ENCODE results near the gene KRTAP6-3.

KRTAP6-3 gene

DNA sequence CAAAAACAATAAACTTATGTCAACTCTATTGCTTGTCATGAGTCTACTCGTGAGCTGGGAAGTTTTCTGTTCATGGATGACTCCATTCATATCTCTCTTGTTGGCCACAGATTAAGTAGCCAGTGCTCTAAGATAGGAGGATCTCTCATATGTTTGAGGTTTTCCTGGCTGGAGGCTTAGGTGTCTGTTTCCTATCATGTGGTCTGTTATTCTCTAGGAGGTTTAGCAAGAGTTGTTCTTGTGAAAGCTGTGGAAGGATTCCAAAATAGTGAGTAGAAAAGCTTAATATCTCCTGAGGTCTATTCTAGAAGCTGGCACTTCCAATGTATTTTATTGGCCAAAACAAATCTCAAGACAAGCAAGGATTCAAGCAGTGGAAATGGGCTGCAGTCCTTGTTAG, 37.0 kb downstream of the KRTAP6-3 start:
- no peaks in the 10 kb centered on the region for H3K9me3 ChIP-seq (ENCODE audit: low read depth, low read length)
- no peaks in the 10 kb centered on the region for H3K36me3 ChIP-seq (ENCODE audit: insufficient read depth, low read length)
- no peak overlapping the region for H3K9ac ChIP-seq (ENCODE audit: insufficient read length)
- no peak overlapping the region for H3K4me3 ChIP-seq
- TF ChIP-seq EZH2 (IDR thresholded peaks at IDR 0.05) (no peak), FOXP2 (optimal IDR thresholded peaks at IDR 0.05; ENCODE audit: control extremely low read depth, extremely low read length, insufficient read depth) (no peak), POLR2AphosphoS5 (IDR thresholded peaks at IDR 0.05; ENCODE audit: borderline replicate concordance, low read depth, low read length) (no peak)
- DNase-seq (ENCODE audit: low read depth, low spot score): no peak
- no peak overlapping the region for H3K27ac ChIP-seq

DNA sequence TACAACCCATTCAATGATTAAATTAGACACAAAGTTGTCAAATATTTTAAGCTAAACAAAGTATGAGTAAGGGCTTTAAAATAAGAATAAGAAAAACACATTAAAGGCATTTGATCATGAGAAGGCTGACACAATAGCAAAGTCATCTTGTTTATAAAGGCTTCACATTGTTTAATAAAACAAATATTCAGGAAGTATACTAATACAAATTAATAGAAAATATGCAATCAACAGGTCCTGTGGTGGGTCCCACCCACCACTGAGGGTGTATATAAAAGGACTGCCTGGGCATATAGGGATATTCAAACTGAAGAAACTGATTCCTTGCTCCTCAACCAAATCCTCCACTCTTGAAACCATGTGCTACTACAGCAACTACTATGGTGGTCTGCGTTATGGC, 42.7 kb downstream of the KRTAP6-3 start, which contains the start of gene KRTAP20-2:
TSS of gene KRTAP20-2 (plus strand) at position 301 of the 400 bp plus-strand sequence. CDS start at position 359, 58 bp downstream.
- Histone ChIP-seq H3K9me3 (ENCODE audit: low read depth, low read length) (no peaks in the 10 kb centered on the region), H3K27ac (no peak within 1 kb of the TSS), H3K4me3 (no peak within 1 kb of the TSS), H3K9ac (ENCODE audit: insufficient read length) (no peak within 1 kb of the TSS), H3K36me3 (ENCODE audit: insufficient read depth, low read length) (no peaks in the 10 kb centered on the region)
- DNase-seq (ENCODE audit: low read depth, low spot score): no peak
- TF ChIP-seq POLR2AphosphoS5 (IDR thresholded peaks at IDR 0.05; ENCODE audit: borderline replicate concordance, low read depth, low read length): no peak
- no peak for TF ChIP-seq EZH2 (IDR thresholded peaks at IDR 0.05)
- TF ChIP-seq FOXP2 (optimal IDR thresholded peaks at IDR 0.05; ENCODE audit: control extremely low read depth, extremely low read length, insufficient read depth): no peak

DNA sequence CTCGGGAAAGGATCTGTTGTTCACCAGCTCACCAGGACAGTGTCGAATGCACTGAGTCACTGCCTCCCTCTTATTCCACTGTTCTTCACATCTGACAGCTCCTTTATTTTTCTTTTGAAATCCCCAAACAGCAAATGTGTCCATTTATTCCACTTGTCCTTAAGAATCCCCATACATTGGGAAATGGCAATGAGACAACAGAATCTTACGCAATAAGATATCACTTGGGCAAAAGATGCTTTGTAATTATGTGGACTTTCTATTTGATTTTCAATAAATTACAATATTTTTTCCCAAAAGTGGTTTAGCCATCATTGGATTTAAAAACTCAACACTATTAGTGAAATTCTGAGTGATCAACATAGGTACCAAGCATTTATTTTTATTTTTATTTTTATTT, 46.4 kb downstream of the KRTAP6-3 start:
- no peak for TF ChIP-seq POLR2AphosphoS5 (IDR thresholded peaks at IDR 0.05; ENCODE audit: borderline replicate concordance, low read depth, low read length)
- no peak for TF ChIP-seq FOXP2 (optimal IDR thresholded peaks at IDR 0.05; ENCODE audit: control extremely low read depth, extremely low read length, insufficient read depth)
- TF ChIP-seq EZH2 (IDR thresholded peaks at IDR 0.05): no peak
- H3K36me3 ChIP-seq (ENCODE audit: insufficient read depth, low read length): no peaks in the 10 kb centered on the region
- no peak overlapping the region for H3K27ac ChIP-seq
- no peak overlapping the region for H3K4me3 ChIP-seq
- no peaks in the 10 kb centered on the region for H3K9me3 ChIP-seq (ENCODE audit: low read depth, low read length)
- no peak overlapping the region for H3K9ac ChIP-seq (ENCODE audit: insufficient read length)
- DNase-seq (ENCODE audit: low read depth, low spot score): no peak

DNA sequence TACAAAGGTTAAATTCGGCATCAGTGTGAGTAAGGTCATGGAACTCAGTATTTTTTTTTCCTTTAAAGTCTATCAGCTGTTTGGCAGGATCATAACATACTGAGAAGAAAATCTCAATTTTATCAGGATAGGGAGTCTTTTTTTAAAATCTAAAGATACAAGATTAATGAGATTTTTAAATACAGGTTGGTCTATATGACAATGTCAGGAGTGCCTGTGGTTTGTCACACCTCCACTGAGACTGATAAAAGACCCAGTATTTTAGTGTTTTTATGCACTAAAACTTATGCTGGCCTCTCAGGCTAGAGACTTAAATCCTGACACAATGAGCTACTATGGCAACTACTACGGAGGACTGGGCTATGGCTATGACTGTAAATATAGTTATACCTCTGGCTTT, 50.3 kb downstream of the KRTAP6-3 start, which contains the start of gene KRTAP20-3:
TSS of gene KRTAP20-3 (plus strand) at position 301 of the 400 bp plus-strand sequence.
- TF ChIP-seq POLR2AphosphoS5 (IDR thresholded peaks at IDR 0.05; ENCODE audit: borderline replicate concordance, low read depth, low read length) (no peak), EZH2 (IDR thresholded peaks at IDR 0.05) (no peak), FOXP2 (optimal IDR thresholded peaks at IDR 0.05; ENCODE audit: control extremely low read depth, extremely low read length, insufficient read depth) (no peak)
- H3K9ac ChIP-seq (ENCODE audit: insufficient read length): no peak within 1 kb of the TSS
- no peaks in the 10 kb centered on the region for H3K9me3 ChIP-seq (ENCODE audit: low read depth, low read length)
- no peak for DNase-seq (ENCODE audit: low read depth, low spot score)
- no peak within 1 kb of the TSS for H3K27ac ChIP-seq
- no peak within 1 kb of the TSS for H3K4me3 ChIP-seq
- H3K36me3 ChIP-seq (ENCODE audit: insufficient read depth, low read length): no peaks in the 10 kb centered on the region
